SK-N-SH (cell line): Measurements from ENCODE around the gene ZNF532. TPM values are rescaled to one million over a fixed set of nuclear protein-coding genes. Genes with fewer than 3 reads are reported as not detected.

Experiments
- CTCF ChIA-PET: fragments of 300-600, 350-600 bp; formaldehyde crosslinking; extraction: SDS; loops from one replicate; lab custom pipeline; 2021; lab: Yijun Ruan, JAX
- POLR2A ChIA-PET: fragments of 350-600 bp; sonication (Branson Sonifier 250); formaldehyde crosslinking; extraction: SDS; loops from one replicate; lab custom pipeline; 2020; ENCODE audit warnings: antibody characterized with exemption, inconsistent platforms; lab: Yijun Ruan, JAX
- DNase-seq: peaks from one replicate; pipeline ENCODE4 v3.0.0; 2012
- H2AFZ ChIP-seq: fragments of 200-600 bp; sonication (generic); 2 replicates; pipeline ENCODE4 v1.8.1; 2016; ENCODE audit warnings: antibody characterized with exemption, mild to moderate bottlenecking, low read depth
- H3F3A ChIP-seq: fragments of 200-600 bp; sonication (generic); replicated peaks from 2 replicates; pipeline ENCODE3; 2016; ENCODE audit warnings: antibody characterized with exemption, mild to moderate bottlenecking; ENCODE audit not compliant: insufficient read depth
- H3K27ac ChIP-seq, 2 experiments: fragments of 200-500 bp in 1 of 2; fragments of 200-600 bp in 1 of 2; sonication (Bioruptor generic) in 1 of 2; sonication (generic), shearing (Covaris generic) in 1 of 2; 2 replicates each; pipeline versions ENCODE4 v1.5.1 to v1.6.1; 2014 to 2016; ENCODE audit warnings: low read depth in 2 of 2, inconsistent platforms in 1 of 2, low read length in 1 of 2, mild to moderate bottlenecking in 1 of 2, mixed read lengths in 1 of 2
- H3K27me3 ChIP-seq: fragments of 200-600 bp; sonication (generic), shearing (Covaris generic); 2 replicates; pipeline ENCODE4 v1.6.1; 2016; ENCODE audit warnings: mixed run types; ENCODE audit not compliant: insufficient read depth
- H3K36me3 ChIP-seq, 2 experiments: fragments of 200-500 bp in 1 of 2; fragments of 200-600 bp in 1 of 2; sonication (Bioruptor generic) in 1 of 2; sonication (generic) in 1 of 2; replicated peaks in 1 of 2; 2 replicates each; pipeline versions ENCODE3 to v1.5.1; 2014 to 2016; ENCODE audit warnings: low read length in 1 of 2, mild to moderate bottlenecking in 1 of 2; ENCODE audit not compliant: insufficient read depth in 2 of 2, control insufficient read depth in 1 of 2
- H3K4me1 ChIP-seq, 2 experiments: fragments of 200-500 bp in 1 of 2; fragments of 200-600 bp in 1 of 2; sonication (Bioruptor generic) in 1 of 2; sonication (generic), shearing (Covaris generic) in 1 of 2; 2 replicates each; pipeline versions ENCODE4 v1.5.1 to v1.6.1; 2014 to 2016; ENCODE audit warnings: low read depth in 1 of 2, low read length in 1 of 2, mixed run types in 1 of 2; ENCODE audit not compliant: insufficient read depth in 2 of 2, control insufficient read depth in 1 of 2
- H3K4me2 ChIP-seq: fragments of 200-600 bp; sonication (generic), shearing (Covaris generic); 2 replicates; pipeline ENCODE4 v1.6.1; 2017; ENCODE audit warnings: mixed run types
- H3K4me3 ChIP-seq, 2 experiments: fragments of 200-500 bp in 1 of 2; fragments of 200-600 bp in 1 of 2; sonication (Bioruptor generic) in 1 of 2; sonication (generic), shearing (Covaris generic) in 1 of 2; 2 replicates each; pipeline versions ENCODE4 v1.5.1 to v1.8.1; 2014 to 2016; ENCODE audit warnings: low read depth in 2 of 2, inconsistent platforms in 1 of 2, low read length in 1 of 2, mild to moderate bottlenecking in 1 of 2, mixed read lengths in 1 of 2, moderate library complexity in 1 of 2
- H3K79me2 ChIP-seq: fragments of 200-600 bp; sonication (generic); 2 replicates; pipeline ENCODE4 v1.8.1; 2017; ENCODE audit warnings: mild to moderate bottlenecking; ENCODE audit not compliant: insufficient read depth
- H3K9ac ChIP-seq: fragments of 200-600 bp; sonication (generic); 2 replicates; pipeline ENCODE4 v1.6.1; 2017; ENCODE audit warnings: mixed run types
- H3K9me2 ChIP-seq: fragments of 200-600 bp; sonication (generic); 2 replicates; pipeline ENCODE4 v1.6.1; 2017; ENCODE audit warnings: mixed run types
- H3K9me3 ChIP-seq: fragments of 200-600 bp; sonication (generic); 2 replicates; pipeline ENCODE4 v1.6.1; 2017; ENCODE audit warnings: mixed run types, mild to moderate bottlenecking, moderate library complexity
- H4K20me1 ChIP-seq: fragments of 200-600 bp; sonication (generic); 2 replicates; pipeline ENCODE4 v1.6.1; 2017; ENCODE audit warnings: mild to moderate bottlenecking, mixed run types; ENCODE audit not compliant: insufficient read depth
- CHD2 ChIP-seq: fragments of 150-350 bp; IDR thresholded peaks from 2 replicates; pipeline ENCODE4 v1.6.1; 2018; ENCODE audit warnings: low read length; ENCODE audit not compliant: partially characterized antibody
- EP300 ChIP-seq, 2 experiments: IDR thresholded peaks; 2 replicates each; pipeline versions ENCODE4 v1.4.0 to v1.6.1; 2012; ENCODE audit warnings: borderline replicate concordance in 1 of 2, low read depth in 1 of 2, low read length in 1 of 2
- FOXJ3 ChIP-seq: sonication (generic); formaldehyde crosslinking; IDR thresholded peaks from 2 replicates; pipeline ENCODE4 v1.5.1; 2020; ENCODE audit warnings: mild to moderate bottlenecking, missing genetic modification reagents
- GABPA ChIP-seq: IDR thresholded peaks from 2 replicates; pipeline ENCODE4 v1.4.0; 2012; ENCODE audit warnings: low read depth, mild to moderate bottlenecking
- GATA2 ChIP-seq: sonication (generic); formaldehyde crosslinking; IDR thresholded peaks from 2 replicates; pipeline ENCODE4 v1.5.0; 2020; ENCODE audit warnings: mild to moderate bottlenecking, missing genetic modification reagents
- JUND ChIP-seq: IDR thresholded peaks from 2 replicates; pipeline ENCODE4 v1.4.0; 2012
- MAX ChIP-seq: IDR thresholded peaks from 2 replicates; pipeline ENCODE4 v1.4.0; 2012; ENCODE audit warnings: low read depth
- NFIC ChIP-seq: IDR thresholded peaks from 2 replicates; pipeline ENCODE4 v1.4.0; 2012; ENCODE audit warnings: borderline replicate concordance
- NRF1 ChIP-seq: IDR thresholded peaks from 2 replicates; pipeline ENCODE4 v1.6.1; 2012; ENCODE audit warnings: low read depth, mild to moderate bottlenecking, low read length
- PBX3 ChIP-seq: IDR thresholded peaks from 2 replicates; pipeline ENCODE4; 2012
- RCOR1 ChIP-seq: fragments of 150-350 bp; IDR thresholded peaks from 2 replicates; pipeline ENCODE4 v1.6.1; 2017; ENCODE audit warnings: antibody characterized with exemption, low read length
- RFX5 ChIP-seq: IDR thresholded peaks from 2 replicates; pipeline ENCODE4 v1.6.1; 2012; ENCODE audit warnings: mild to moderate bottlenecking, improper control_type of control experiment, low read length
- SIN3A ChIP-seq: IDR thresholded peaks from 2 replicates; pipeline ENCODE4 v1.6.1; 2012; ENCODE audit warnings: low read depth, mild to moderate bottlenecking, low read length, moderate library complexity, borderline replicate concordance
- SMC3 ChIP-seq: IDR thresholded peaks from 2 replicates; pipeline ENCODE4 v1.6.1; 2012; ENCODE audit warnings: low read depth, low read length, improper control_type of control experiment
- TAF1 ChIP-seq: IDR thresholded peaks from 2 replicates; pipeline ENCODE4 v1.6.1; 2012; ENCODE audit warnings: low read depth, mild to moderate bottlenecking, low read length, moderate library complexity, borderline replicate concordance
- TEAD4 ChIP-seq: IDR thresholded peaks from 2 replicates; pipeline ENCODE4 v1.4.0; 2012; ENCODE audit warnings: mild to moderate bottlenecking, borderline replicate concordance; ENCODE audit not compliant: insufficient read depth
- WGBS: methylation state at CpG from one replicate; pipeline ENCODE4 v1.1.6; 2017; ENCODE audit warnings: low lambda C conversion rate; 5-methylcytosine and 5-hydroxymethylcytosine counted together
- polyA plus RNA-seq, 3 experiments: library from polyadenylated mRNA; depleted of rRNA; stranded (reverse); fragments of >200 nt; gene quantifications; 2 replicates each; pipeline ENCODE4 v1.2.3, GENCODE V29; 2012

The ZNF532 gene
- polyA plus RNA-seq, 1 of the 3 experiments (the other 2 are of a cell fraction), result 34.7 TPM

GRCh38 chr18:58894930-58895329, 30.3 kb downstream of the ZNF532 start:
- H3K4me1 ChIP-seq, result peaks cover 2 to 15% of the 10 kb centered on the region in 2 experiments; a peak in 2 of 4 replicates
- H3K27ac ChIP-seq, result no peak overlapping the region
- ChIA-PET POLR2A (no interaction called here), CTCF (interaction anchor here (1.1 kb wide), 1 partner anchor 14 kb away, joined by 3 read pairs; no protein-coding TSS in a partner anchor)
- peaks cover 6% of the 10 kb centered on the region; the same call in 1 of the 2 replicates for H3K9me3 ChIP-seq
- peaks cover 3 to 5% of the 10 kb centered on the region in 2 experiments for H3K36me3 ChIP-seq
- no peak overlapping the region for H3K9ac ChIP-seq
- H3K9me2 ChIP-seq, result no peaks in the 10 kb centered on the region
- H4K20me1 ChIP-seq, result no peaks in the 10 kb centered on the region
- no peak overlapping the region for H2AFZ ChIP-seq
- WGBS, result 96% methylated on average over 6 of the region's 6 CpGs
- DNase-seq, result no peak
- H3K79me2 ChIP-seq, result peaks cover 66% of the 10 kb centered on the region
- no peak for TF ChIP-seq FOXJ3 (CRISPR knock-in tag)
- no peak for TF ChIP-seq RFX5
- no peak for TF ChIP-seq GATA2 (CRISPR knock-in tag)
- no peak for TF ChIP-seq SMC3
- no peak for TF ChIP-seq GABPA
- TF ChIP-seq MAX, result no peak
- TF ChIP-seq PBX3, result no peak
- TF ChIP-seq NFIC, result no peak
- TF ChIP-seq NRF1, result no peak
- TF ChIP-seq CHD2, result no peak
- no peak for TF ChIP-seq JUND
- TF ChIP-seq TAF1, result no peak
- no peak overlapping the region for H3K4me2 ChIP-seq
- H3K4me3 ChIP-seq, result no peak overlapping the region
- H3K27me3 ChIP-seq, result no peaks in the 10 kb centered on the region
- H3F3A ChIP-seq, result peaks cover 3% of the 10 kb centered on the region

- H3K27ac ChIP-seq, result no peak overlapping the region
- H3K4me2 ChIP-seq, result no peak overlapping the region
- POLR2A ChIA-PET, result no interaction called here
- peaks cover 4 to 5% of the 10 kb centered on the region in 2 experiments for H3K36me3 ChIP-seq
- H3K4me3 ChIP-seq, result no peak overlapping the region
- WGBS, result 90% methylated on average over 6 of the region's 6 CpGs
- peaks cover 67% of the 10 kb centered on the region for H3K79me2 ChIP-seq
- peaks cover 3% of the 10 kb centered on the region for H3F3A ChIP-seq
- CTCF ChIA-PET, result interaction anchor here (1.1 kb wide), 1 partner anchor 15 kb away, joined by 3 read pairs; no protein-coding TSS in a partner anchor
- no peak overlapping the region for H3K9ac ChIP-seq
- DNase-seq, result no peak
- no peaks in the 10 kb centered on the region for H3K27me3 ChIP-seq
- no peaks in the 10 kb centered on the region for H4K20me1 ChIP-seq
- H3K9me3 ChIP-seq, result peaks cover 6% of the 10 kb centered on the region; the same call in 1 of the 2 replicates
- H2AFZ ChIP-seq, result no peak overlapping the region
- H3K9me2 ChIP-seq, result no peaks in the 10 kb centered on the region
- H3K4me1 ChIP-seq, result peaks cover 2 to 15% of the 10 kb centered on the region in 2 experiments; a peak in 2 of 4 replicates
- TF ChIP-seq CHD2 (no peak), RCOR1 (no peak), SIN3A (no peak), TEAD4 (no peak), EP300 (IDR thresholded peaks at IDR 0.05; ENCODE audit: borderline replicate concordance in 1 of 2, low read depth in 1 of 2, low read length in 1 of 2) (no peak), GABPA (no peak)
Observed at GRCh38 chr18:58895385-58895784, 30.7 kb downstream of the ZNF532 start.
